GM10248 (cell line): Measurements from ENCODE around the gene POLE.
A peak's percentile ranks its signal among the peaks of the same experiment; 100 is the strongest.

ENCODE experiments used
- CTCF ChIA-PET: fragments of 300-600 bp; sonication (Branson Sonifier 250); formaldehyde crosslinking; extraction: SDS; loops from one replicate; lab custom pipeline; 2021; ENCODE audit warnings: antibody characterized with exemption; lab: Yijun Ruan, JAX
- POLR2A ChIA-PET: fragments of 350-650 bp; sonication (Branson Sonifier 250); formaldehyde crosslinking; extraction: SDS; loops from one replicate; lab custom pipeline; 2020; ENCODE audit warnings: antibody characterized with exemption; lab: Yijun Ruan, JAX
- DNase-seq: peaks from one replicate; pipeline ENCODE4 v3.0.0; 2012; ENCODE audit errors: extremely low spot score
- CTCF ChIP-seq: IDR thresholded peaks from 2 replicates; pipeline ENCODE4 v1.5.1; 2012; ENCODE audit warnings: mild to moderate bottlenecking, low read depth; ENCODE audit errors: extremely low read depth, missing control alignments, control extremely low read depth

Gene POLE

GRCh38 chr12:132595183-132595582 lies 92.0 kb downstream of the POLE start:
- DNase-seq, result no peak
- no peak for TF ChIP-seq CTCF
- ChIA-PET CTCF (interaction anchor here (1.0 to 2.5 kb wide), 3 partner anchors 8 to 180 kb away, joined by 3 to 10 read pairs (median 3); no protein-coding TSS in a partner anchor), POLR2A (interaction anchor here (0.6 kb wide), 1 partner anchor 487 kb away, joined by 4 read pairs; no protein-coding TSS in a partner anchor)

GRCh38 chr12:132593938-132594358 lies 93.2 kb downstream of the POLE start:
- CTCF ChIA-PET, result no interaction called here
- no peak for TF ChIP-seq CTCF
- DNase-seq, result peak; percentile 70
- POLR2A ChIA-PET, result no interaction called here

- ChIA-PET POLR2A (no interaction called here), CTCF (no interaction called here)
- DNase-seq, result no peak
- TF ChIP-seq CTCF, result no peak
Measured at GRCh38 chr12:132593521-132593920, 93.6 kb downstream of the POLE start.

- POLR2A ChIA-PET, result no interaction called here
- CTCF ChIA-PET, result no interaction called here
- DNase-seq, result no peak
- no peak for TF ChIP-seq CTCF
Measured at GRCh38 chr12:132593071-132593470, 94.1 kb downstream of the POLE start.

- DNase-seq, result no peak
- ChIA-PET CTCF (no interaction called here), POLR2A (no interaction called here)
- no peak for TF ChIP-seq CTCF
Measured at GRCh38 chr12:132592282-132592970, 94.7 kb downstream of the POLE start.

GRCh38 chr12:132591107-132591935 lies 95.8 kb downstream of the POLE start:
- ChIA-PET CTCF (no interaction called here), POLR2A (no interaction called here)
- TF ChIP-seq CTCF, result no peak
- DNase-seq, result no peak
